Gastroesophageal sphincter (tissue), 4 donors: Measurements from ENCODE around the gene SDHA. TPM values are rescaled to one million over a fixed set of nuclear protein-coding genes. Genes with fewer than 3 reads are reported as not detected.
"Not testable (repeated sequence)": the region's sequence is repeated elsewhere in the genome, so short reads cannot be mapped to it uniquely, and the experiment has no call there.

ENCODE experiments used
- ATAC-seq: fragments of 150-250 bp; one replicate; pipeline ENCODE4 v1.9.1; 2016; ENCODE audit warnings: mild to moderate bottlenecking, moderate library complexity
- H3K27ac ChIP-seq, 4 donors: fragments of 200-600 bp; sonication (generic) in 3 of 4; 1 replicate in 3 of 4; 2 replicates in 1 of 4; pipeline ENCODE4 v1.5.1; 2016 to 2019
- H3K27me3 ChIP-seq: fragments of 200-600 bp; sonication (generic); one replicate; pipeline ENCODE4 v1.5.1; 2019
- H3K36me3 ChIP-seq, 2 donors: fragments of 200-600 bp; sonication (generic); one replicate each; pipeline ENCODE4 v1.5.1; 2019; ENCODE audit warnings: control low read depth in 1 of 2
- H3K4me1 ChIP-seq, 3 donors: fragments of 200-600 bp; sonication (generic); 1 replicate in 2 of 3; 2 replicates in 1 of 3; pipeline ENCODE4 v1.5.1; 2016 to 2019; ENCODE audit warnings: control low read depth in 2 of 3
- H3K4me3 ChIP-seq, 2 donors: fragments of 200-600 bp; sonication (generic); one replicate each; pipeline ENCODE4 v1.5.1; 2019; ENCODE audit warnings: mild to moderate bottlenecking in 1 of 2, moderate library complexity in 1 of 2
- H3K9me3 ChIP-seq, 3 donors: fragments of 200-600 bp; sonication (generic); one replicate each; pipeline ENCODE4 v1.5.1; 2017 to 2019; ENCODE audit warnings: control low read depth in 2 of 3
- EP300 ChIP-seq: sonication (generic); formaldehyde crosslinking; IDR thresholded peaks from one replicate; pipeline ENCODE4 v1.6.1; 2017; ENCODE audit warnings: antibody characterized with exemption, mild to moderate bottlenecking
- POLR2A ChIP-seq, 2 donors: fragments of 450-650 bp; IDR thresholded peaks; one replicate each; pipeline ENCODE4 v1.6.1; 2017; ENCODE audit warnings: antibody characterized with exemption in 2 of 2, mild to moderate bottlenecking in 2 of 2, moderate library complexity in 1 of 2
- POLR2AphosphoS5 ChIP-seq: sonication (generic); formaldehyde crosslinking; IDR thresholded peaks from one replicate; pipeline ENCODE4 v1.6.1; 2017; ENCODE audit warnings: antibody characterized with exemption
- WGBS, 2 donors: methylation state at CpG; one replicate each; pipeline ENCODE4 v1.1.5; 2018; ENCODE audit warnings: low coverage in 1 of 2; 5-methylcytosine and 5-hydroxymethylcytosine counted together
- total RNA-seq, 4 donors: library from RNA; depleted of rRNA; stranded (reverse); fragments of >200 nt; gene quantifications; one replicate each; pipeline ENCODE4 v1.1.0, GENCODE V29; 2016
- TF ChIP-seq, protein P1 (sequence below), 4 experiments: fragments of 200-600 bp in 2 of 4; fragments of 450-650 bp in 2 of 4; sonication (generic) in 1 of 4; IDR thresholded peaks; one replicate each; pipeline ENCODE4 v1.5.1; 2017 to 2019; ENCODE audit warnings: antibody characterized with exemption in 4 of 4, mild to moderate bottlenecking in 2 of 4, moderate library complexity in 2 of 4

SDHA gene
- total RNA-seq, 4 donors from 2014 or later, result 85.8 to 149 (median 110) TPM

DNA sequence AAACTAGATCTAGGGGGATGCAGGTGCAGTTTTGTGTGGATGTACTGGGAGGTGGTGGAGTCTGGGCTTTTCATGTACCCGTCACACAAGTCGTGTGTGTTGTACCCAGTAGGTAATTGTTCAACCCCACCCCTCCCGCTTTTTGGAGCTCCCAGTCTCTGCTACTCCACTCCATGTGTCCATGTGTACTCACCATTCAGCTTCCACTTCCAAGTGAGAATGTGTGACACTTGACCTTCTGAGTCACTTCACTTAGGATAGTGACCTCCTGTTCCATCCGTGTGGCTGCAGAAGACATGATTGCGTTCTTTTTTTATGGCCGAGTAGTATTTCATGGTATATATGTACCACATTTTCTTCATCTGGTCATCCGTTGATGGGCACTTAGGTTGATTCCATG lies 22.4 kb downstream of the SDHA start:
- peaks cover 0 to 95% of the 10 kb centered on the region in 2 donors for H3K36me3 ChIP-seq
- 90 to 93% methylated on average over 5 to 7 of the region's 7 CpGs for WGBS, 2 donors
- H3K9me3 ChIP-seq, ATAC-seq, H3K27me3 ChIP-seq, H3K4me3 ChIP-seq, H3K4me1 ChIP-seq, H3K27ac ChIP-seq: not testable (repeated sequence)

DNA sequence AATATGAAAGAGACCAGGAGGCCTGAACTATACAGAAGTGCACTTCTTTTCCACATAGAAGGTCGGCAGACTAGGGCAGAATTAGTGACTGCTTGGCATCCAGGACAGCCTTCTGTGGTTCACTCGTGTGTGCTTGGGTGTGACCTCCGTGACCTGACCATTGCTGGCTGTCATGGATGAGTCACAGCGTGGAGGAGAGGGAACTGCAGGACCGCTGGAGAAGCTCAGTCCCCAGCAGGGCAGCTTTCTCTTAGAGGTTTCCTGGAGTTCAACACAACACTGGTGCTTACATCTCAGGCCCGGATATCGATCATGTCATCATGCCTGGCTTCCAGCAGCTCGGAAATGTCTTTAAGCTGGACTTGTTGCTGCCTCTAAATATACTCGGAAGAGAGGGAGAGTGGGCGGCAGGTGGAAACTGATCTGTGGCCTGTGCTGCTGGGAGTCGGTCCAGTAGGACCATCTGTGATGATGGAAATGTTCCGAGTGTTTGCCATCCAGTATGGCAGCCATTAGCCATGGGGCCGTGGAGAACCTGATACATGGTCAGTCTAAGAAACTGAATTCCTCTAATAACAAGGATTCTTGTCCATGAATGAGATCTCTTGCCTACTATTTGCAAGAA lies 23.0 kb downstream of the SDHA start:
- not testable (repeated sequence) for H3K27me3 ChIP-seq, H3K4me1 ChIP-seq, H3K4me3 ChIP-seq, ATAC-seq, H3K9me3 ChIP-seq, H3K27ac ChIP-seq
- WGBS, 2 donors, result 100% methylated on average over 2 of the region's 13 CpGs
- peaks cover 0 to 95% of the 10 kb centered on the region in 2 donors for H3K36me3 ChIP-seq

GRCh38 chr5:243683-244367 lies 25.7 kb downstream of the SDHA start:
- WGBS, 2 donors, result 86 to 100% methylated on average over 2 to 8 of the region's 12 CpGs
- not testable (repeated sequence) for H3K9me3 ChIP-seq, H3K27me3 ChIP-seq, ATAC-seq, H3K27ac ChIP-seq, H3K4me1 ChIP-seq, H3K4me3 ChIP-seq
- peaks cover 0 to 97% of the 10 kb centered on the region in 2 donors for H3K36me3 ChIP-seq

DNA sequence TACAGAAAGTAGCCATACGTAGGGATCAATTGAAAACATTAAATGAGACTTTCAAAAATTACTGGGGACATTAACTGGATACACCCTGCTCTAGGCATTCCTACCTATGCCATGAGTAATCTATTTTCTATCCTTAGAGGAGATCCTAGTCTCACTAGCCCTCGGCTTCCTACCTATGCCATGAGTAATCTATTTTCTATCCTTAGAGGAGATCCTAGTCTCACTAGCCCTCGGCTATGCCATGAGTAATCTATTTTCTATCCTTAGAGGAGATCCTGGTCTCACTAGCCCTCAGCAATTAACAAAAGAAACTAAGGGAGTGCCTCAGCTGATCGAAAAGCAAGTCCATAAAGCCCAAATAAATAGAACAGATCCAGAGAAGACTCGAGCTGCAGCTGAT lies 27.6 kb downstream of the SDHA start:
- not testable (repeated sequence) for H3K4me1 ChIP-seq, ATAC-seq, H3K27me3 ChIP-seq, H3K4me3 ChIP-seq, H3K27ac ChIP-seq, H3K9me3 ChIP-seq
- peaks cover 0 to 97% of the 10 kb centered on the region in 2 donors for H3K36me3 ChIP-seq
- 88 to 95% methylated on average over 3 to 5 of the region's 5 CpGs for WGBS, 2 donors

DNA sequence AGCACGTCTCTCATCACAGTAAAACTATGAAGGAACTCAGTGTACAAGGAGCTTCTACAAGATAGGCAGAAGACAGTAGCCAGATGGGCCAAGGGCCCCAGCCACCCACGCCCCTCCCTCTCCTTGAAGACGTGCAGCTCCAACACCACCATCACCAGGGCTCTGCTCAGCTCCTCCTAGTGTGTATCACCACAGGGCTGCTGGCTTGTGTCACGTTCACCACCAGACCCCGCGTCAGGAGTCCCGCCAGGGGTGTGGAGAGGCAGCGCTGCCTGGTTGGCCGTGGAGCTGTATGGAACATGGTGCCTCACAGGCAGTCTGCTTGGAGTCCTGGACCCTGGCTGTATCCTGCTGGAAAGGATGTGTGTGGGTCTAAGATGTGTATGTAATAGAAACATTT lies 32.3 kb downstream of the SDHA start:
- H3K4me1 ChIP-seq, H3K4me3 ChIP-seq, ATAC-seq, H3K27me3 ChIP-seq, H3K27ac ChIP-seq, H3K9me3 ChIP-seq: not testable (repeated sequence)
- peaks cover 0 to 96% of the 10 kb centered on the region in 2 donors for H3K36me3 ChIP-seq
- WGBS, 2 donors, result 33 to 50% methylated on average over 1 of the region's 9 CpGs

DNA sequence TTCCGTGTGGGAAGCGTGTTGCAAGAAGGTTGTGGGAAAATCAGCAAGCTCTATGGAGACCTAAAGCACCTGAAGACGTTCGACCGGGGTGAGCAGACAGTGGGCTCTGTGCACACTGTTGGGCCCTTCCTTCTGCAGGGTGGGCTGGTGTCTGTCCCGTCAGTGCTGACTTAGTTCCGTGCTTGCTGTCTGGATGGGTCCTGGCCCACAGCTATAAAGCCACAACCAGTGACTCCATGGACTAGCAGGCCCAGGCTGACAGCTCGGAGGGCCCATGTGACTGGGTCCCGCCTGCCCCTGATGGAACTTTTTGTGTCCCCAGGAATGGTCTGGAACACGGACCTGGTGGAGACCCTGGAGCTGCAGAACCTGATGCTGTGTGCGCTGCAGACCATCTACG lies 32.9 kb downstream of the SDHA start:
- peaks cover 0 to 96% of the 10 kb centered on the region in 2 donors for H3K36me3 ChIP-seq
- 100% methylated on average over 2 to 5 of the region's 12 CpGs for WGBS, 2 donors
- H3K27ac ChIP-seq, H3K4me3 ChIP-seq, H3K9me3 ChIP-seq, H3K4me1 ChIP-seq, ATAC-seq, H3K27me3 ChIP-seq: not testable (repeated sequence)

- not testable (repeated sequence) for H3K9me3 ChIP-seq, H3K27me3 ChIP-seq, H3K27ac ChIP-seq, ATAC-seq, H3K4me1 ChIP-seq, H3K4me3 ChIP-seq
- peaks cover 0 to 96% of the 10 kb centered on the region in 2 donors for H3K36me3 ChIP-seq
- 50 to 80% methylated on average over 1 to 8 of the region's 8 CpGs for WGBS, 2 donors
These were observed 33.4 kb downstream of the SDHA start for GRCh38 chr5:251538-251937.

DNA sequence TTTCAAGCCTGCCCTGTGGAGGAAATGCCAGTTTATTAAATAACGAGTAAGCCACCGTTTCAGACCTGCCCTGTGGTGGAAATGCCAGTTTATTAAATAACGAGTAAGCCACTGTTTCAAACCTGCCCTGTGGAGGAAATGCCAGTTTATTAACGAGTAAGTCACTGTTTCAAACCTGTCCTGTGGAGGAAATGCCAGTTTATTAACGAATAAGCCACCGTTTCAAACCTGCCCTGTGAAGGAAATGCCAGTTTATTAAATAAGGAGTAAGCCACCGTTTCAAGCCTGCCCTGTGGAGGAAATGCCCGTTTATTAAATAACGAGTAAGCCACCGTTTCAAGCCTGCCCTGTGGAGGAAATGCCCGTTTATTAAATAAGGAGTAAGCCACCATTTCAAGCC lies 33.9 kb downstream of the SDHA start:
- H3K9me3 ChIP-seq, H3K4me1 ChIP-seq, H3K27ac ChIP-seq, ATAC-seq, H3K27me3 ChIP-seq, H3K4me3 ChIP-seq: not testable (repeated sequence)
- H3K36me3 ChIP-seq, result peaks cover 0 to 96% of the 10 kb centered on the region in 2 donors
- 68 to 74% methylated on average over 9 to 11 of the region's 11 CpGs for WGBS, 2 donors

- no peak overlapping the region for H3K27ac ChIP-seq
- no peaks in the 10 kb centered on the region for H3K9me3 ChIP-seq
- no peak for ATAC-seq
- no peaks in the 10 kb centered on the region for H3K4me1 ChIP-seq
- peaks cover 0 to 96% of the 10 kb centered on the region in 2 donors for H3K36me3 ChIP-seq
- no peaks in the 10 kb centered on the region for H3K27me3 ChIP-seq
- no peak for TF ChIP-seq EP300
- TF ChIP-seq, protein P1, sequence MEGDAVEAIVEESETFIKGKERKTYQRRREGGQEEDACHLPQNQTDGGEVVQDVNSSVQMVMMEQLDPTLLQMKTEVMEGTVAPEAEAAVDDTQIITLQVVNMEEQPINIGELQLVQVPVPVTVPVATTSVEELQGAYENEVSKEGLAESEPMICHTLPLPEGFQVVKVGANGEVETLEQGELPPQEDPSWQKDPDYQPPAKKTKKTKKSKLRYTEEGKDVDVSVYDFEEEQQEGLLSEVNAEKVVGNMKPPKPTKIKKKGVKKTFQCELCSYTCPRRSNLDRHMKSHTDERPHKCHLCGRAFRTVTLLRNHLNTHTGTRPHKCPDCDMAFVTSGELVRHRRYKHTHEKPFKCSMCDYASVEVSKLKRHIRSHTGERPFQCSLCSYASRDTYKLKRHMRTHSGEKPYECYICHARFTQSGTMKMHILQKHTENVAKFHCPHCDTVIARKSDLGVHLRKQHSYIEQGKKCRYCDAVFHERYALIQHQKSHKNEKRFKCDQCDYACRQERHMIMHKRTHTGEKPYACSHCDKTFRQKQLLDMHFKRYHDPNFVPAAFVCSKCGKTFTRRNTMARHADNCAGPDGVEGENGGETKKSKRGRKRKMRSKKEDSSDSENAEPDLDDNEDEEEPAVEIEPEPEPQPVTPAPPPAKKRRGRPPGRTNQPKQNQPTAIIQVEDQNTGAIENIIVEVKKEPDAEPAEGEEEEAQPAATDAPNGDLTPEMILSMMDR (IDR thresholded peaks at IDR 0.05), result no peak
- no peak for TF ChIP-seq POLR2AphosphoS5
- TF ChIP-seq POLR2A (IDR thresholded peaks at IDR 0.05), result no peak
- WGBS, 2 donors, result 76 to 78% methylated on average over 10 of the region's 10 CpGs
- H3K4me3 ChIP-seq, result no peak overlapping the region
These were observed 34.4 kb downstream of the SDHA start for GRCh38 chr5:252546-252945.

GRCh38 chr5:254322-254721 lies 36.2 kb downstream of the SDHA start:
- not testable (repeated sequence) for H3K27ac ChIP-seq, ATAC-seq, H3K9me3 ChIP-seq, H3K4me3 ChIP-seq, H3K4me1 ChIP-seq, H3K27me3 ChIP-seq
- no CpG with 5 or more reads among the region's 15 CpGs for WGBS, 2 donors
- H3K36me3 ChIP-seq, result peaks cover 0 to 94% of the 10 kb centered on the region in 2 donors

- H3K27ac ChIP-seq, ATAC-seq, H3K4me1 ChIP-seq, H3K4me3 ChIP-seq, H3K27me3 ChIP-seq, H3K9me3 ChIP-seq: not testable (repeated sequence)
- H3K36me3 ChIP-seq, result peaks cover 0 to 86% of the 10 kb centered on the region in 2 donors
- 92 to 95% methylated on average over 3 to 7 of the region's 7 CpGs for WGBS, 2 donors
These were observed 37.0 kb downstream of the SDHA start for GRCh38 chr5:255116-255515.

DNA sequence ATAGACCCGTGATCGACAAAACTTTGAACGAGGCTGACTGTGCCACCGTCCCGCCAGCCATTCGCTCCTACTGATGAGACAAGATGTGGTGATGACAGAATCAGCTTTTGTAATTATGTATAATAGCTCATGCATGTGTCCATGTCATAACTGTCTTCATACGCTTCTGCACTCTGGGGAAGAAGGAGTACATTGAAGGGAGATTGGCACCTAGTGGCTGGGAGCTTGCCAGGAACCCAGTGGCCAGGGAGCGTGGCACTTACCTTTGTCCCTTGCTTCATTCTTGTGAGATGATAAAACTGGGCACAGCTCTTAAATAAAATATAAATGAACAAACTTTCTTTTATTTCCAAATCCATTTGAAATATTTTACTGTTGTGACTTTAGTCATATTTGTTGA lies 38.2 kb downstream of the SDHA start:
- not testable (repeated sequence) for H3K27ac ChIP-seq, ATAC-seq, H3K27me3 ChIP-seq, H3K9me3 ChIP-seq, H3K4me3 ChIP-seq, H3K4me1 ChIP-seq
- peaks cover 0 to 77% of the 10 kb centered on the region in 2 donors for H3K36me3 ChIP-seq
- 88 to 95% methylated on average over 7 to 8 of the region's 8 CpGs for WGBS, 2 donors
